Body of pancreas (tissue), 4 donors: ENCODE results near the gene ADCY7.

ENCODE experiments used
- CTCF ChIP-seq, 7 experiments: fragments of 450-650 bp in 4 of 7; fragments of 200-600 bp in 3 of 7; sonication (generic) in 3 of 7; IDR thresholded peaks; one replicate each; pipeline ENCODE4 v1.5.1; 2016 to 2019; ENCODE audit warnings: antibody characterized with exemption in 7 of 7
- POLR2A ChIP-seq, 3 donors: fragments of 450-650 bp; IDR thresholded peaks; one replicate each; pipeline ENCODE4 v1.6.1; 2016; ENCODE audit warnings: antibody characterized with exemption in 3 of 3, mild to moderate bottlenecking in 2 of 3

DNA sequence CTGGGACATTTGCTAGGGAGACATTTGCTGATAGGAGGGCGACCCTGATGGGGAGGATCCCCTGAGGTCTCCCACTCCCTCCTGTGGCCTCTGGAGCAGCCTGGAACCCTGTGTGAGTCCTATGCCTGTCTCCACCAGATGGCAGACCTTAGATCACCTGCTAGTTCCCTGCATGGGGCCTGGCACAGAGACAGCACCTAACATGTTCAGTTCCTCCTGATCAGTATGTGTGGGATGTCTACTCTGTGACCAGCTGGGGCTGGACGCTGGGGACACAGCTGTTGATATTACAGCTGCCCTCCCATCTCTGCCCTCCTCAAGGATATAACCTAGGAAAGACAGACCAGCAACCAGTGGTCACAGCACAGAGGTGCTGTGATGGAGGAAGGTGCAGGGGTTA, 1.1 kb upstream of the ADCY7 start:
- TF ChIP-seq POLR2A (IDR thresholded peaks at IDR 0.05), result no peak
- peak in 2 of 7 experiments; percentile 11 to 19 for TF ChIP-seq CTCF (IDR thresholded peaks at IDR 0.05)
